Measurements from ENCODE around the gene RPTOR. TPM values are rescaled to one million over a fixed set of nuclear protein-coding genes. Genes with fewer than 3 reads are reported as not detected.

The RPTOR gene
- total RNA-seq, 6 donors from 2014 or later, result 26.8 to 109 (median 36.8) TPM

- Histone ChIP-seq H3K9me3 (no peaks in the 10 kb centered on the region), H3K36me3 (no peaks in the 10 kb centered on the region), H3K4me1 (peaks cover 0 to 5% (median 2%) of the 10 kb centered on the region in 4 donors), H3K27ac (no peak overlapping the region), H3K4me3 (no peak overlapping the region), H3K27me3 (no peaks in the 10 kb centered on the region)
- DNase-seq (no peak), ATAC-seq (ENCODE audit: low FRiP score in 2 of 2) (no peak)
- TF ChIP-seq POLR2AphosphoS5 (IDR thresholded peaks at IDR 0.05), result no peak
- TF ChIP-seq, protein P1, sequence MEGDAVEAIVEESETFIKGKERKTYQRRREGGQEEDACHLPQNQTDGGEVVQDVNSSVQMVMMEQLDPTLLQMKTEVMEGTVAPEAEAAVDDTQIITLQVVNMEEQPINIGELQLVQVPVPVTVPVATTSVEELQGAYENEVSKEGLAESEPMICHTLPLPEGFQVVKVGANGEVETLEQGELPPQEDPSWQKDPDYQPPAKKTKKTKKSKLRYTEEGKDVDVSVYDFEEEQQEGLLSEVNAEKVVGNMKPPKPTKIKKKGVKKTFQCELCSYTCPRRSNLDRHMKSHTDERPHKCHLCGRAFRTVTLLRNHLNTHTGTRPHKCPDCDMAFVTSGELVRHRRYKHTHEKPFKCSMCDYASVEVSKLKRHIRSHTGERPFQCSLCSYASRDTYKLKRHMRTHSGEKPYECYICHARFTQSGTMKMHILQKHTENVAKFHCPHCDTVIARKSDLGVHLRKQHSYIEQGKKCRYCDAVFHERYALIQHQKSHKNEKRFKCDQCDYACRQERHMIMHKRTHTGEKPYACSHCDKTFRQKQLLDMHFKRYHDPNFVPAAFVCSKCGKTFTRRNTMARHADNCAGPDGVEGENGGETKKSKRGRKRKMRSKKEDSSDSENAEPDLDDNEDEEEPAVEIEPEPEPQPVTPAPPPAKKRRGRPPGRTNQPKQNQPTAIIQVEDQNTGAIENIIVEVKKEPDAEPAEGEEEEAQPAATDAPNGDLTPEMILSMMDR (IDR thresholded peaks at IDR 0.05), result no peak
- no peak for TF ChIP-seq POLR2A (IDR thresholded peaks at IDR 0.05)
- TF ChIP-seq EP300 (IDR thresholded peaks at IDR 0.05), result no peak
- WGBS, 2 donors, result 68 to 74% methylated on average over 6 of the region's 6 CpGs
Observed at GRCh38 chr17:80768389-80768788, 223.8 kb downstream of the RPTOR start.

- 94 to 96% methylated on average over 10 of the region's 10 CpGs for WGBS, 2 donors
- Histone ChIP-seq H3K4me1 (peaks cover 0 to 10% (median 3%) of the 10 kb centered on the region in 4 donors), H3K27ac (no peak overlapping the region), H3K9me3 (no peaks in the 10 kb centered on the region), H3K4me3 (no peak overlapping the region), H3K36me3 (no peaks in the 10 kb centered on the region), H3K27me3 (no peaks in the 10 kb centered on the region)
- ATAC-seq (ENCODE audit: low FRiP score in 2 of 2) (no peak), DNase-seq (no peak)
- TF ChIP-seq POLR2AphosphoS5 (IDR thresholded peaks at IDR 0.05) (no peak), POLR2A (IDR thresholded peaks at IDR 0.05) (no peak), EP300 (IDR thresholded peaks at IDR 0.05) (no peak)
- TF ChIP-seq, protein P1 (IDR thresholded peaks at IDR 0.05), result no peak
Observed at GRCh38 chr17:80768936-80769335, 224.3 kb downstream of the RPTOR start.

GRCh38 chr17:80769516-80769915, 224.9 kb downstream of the RPTOR start:
- no peaks in the 10 kb centered on the region for H3K27me3 ChIP-seq
- peaks cover 0 to 15% (median 3%) of the 10 kb centered on the region in 4 donors for H3K4me1 ChIP-seq
- no peak for DNase-seq
- no peak for ATAC-seq (ENCODE audit: low FRiP score in 2 of 2)
- WGBS, 2 donors, result 89 to 100% methylated on average over 10 of the region's 10 CpGs
- peaks cover 0 to 3% (median under 1%) of the 10 kb centered on the region in 4 donors for H3K36me3 ChIP-seq
- H3K9me3 ChIP-seq, result no peaks in the 10 kb centered on the region
- TF ChIP-seq POLR2A (IDR thresholded peaks at IDR 0.05) (no peak), POLR2AphosphoS5 (IDR thresholded peaks at IDR 0.05) (no peak), EP300 (IDR thresholded peaks at IDR 0.05) (no peak)
- TF ChIP-seq, protein P1 (IDR thresholded peaks at IDR 0.05), result no peak
- no peak overlapping the region for H3K27ac ChIP-seq
- H3K4me3 ChIP-seq, result no peak overlapping the region

DNA sequence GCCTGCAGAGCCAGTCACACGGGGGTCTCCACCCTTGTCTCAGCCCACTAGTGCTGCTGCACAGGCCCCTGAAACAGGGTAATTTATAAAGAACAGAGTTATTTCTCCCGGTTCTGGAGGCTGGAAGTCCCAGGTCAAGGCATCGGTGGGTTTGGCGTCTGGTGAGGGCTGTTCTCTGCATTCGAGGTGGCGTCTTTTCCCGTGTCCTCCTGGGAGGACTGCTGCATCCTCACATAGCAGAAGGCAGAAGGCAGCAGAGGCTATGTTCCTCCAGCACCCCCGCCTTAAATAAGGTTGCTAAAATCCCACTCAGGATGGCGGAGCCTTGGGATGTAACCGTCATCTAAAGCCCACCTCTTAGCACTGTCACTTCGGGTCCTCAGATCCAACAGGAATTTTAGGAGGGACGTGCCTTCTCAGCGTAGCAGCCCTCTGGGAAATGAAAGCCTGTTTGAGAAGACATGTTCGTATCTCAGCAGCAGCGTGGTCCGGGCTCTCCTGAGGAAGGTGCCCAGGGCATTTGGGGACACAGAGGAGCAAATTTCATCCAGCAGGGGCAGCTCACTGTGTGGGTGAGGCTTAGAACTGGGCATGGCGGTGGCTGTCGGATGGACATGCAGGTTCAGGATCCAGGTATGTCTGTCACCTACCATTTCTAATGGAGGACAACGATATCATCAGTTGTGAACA, 225.4 kb downstream of the RPTOR start:
- H3K4me1 ChIP-seq, result peaks cover 0 to 15% (median 3%) of the 10 kb centered on the region in 4 donors
- WGBS, 2 donors, result 91 to 93% methylated on average over 19 of the region's 19 CpGs
- H3K27me3 ChIP-seq, result no peaks in the 10 kb centered on the region
- no peak overlapping the region for H3K27ac ChIP-seq
- no peaks in the 10 kb centered on the region for H3K9me3 ChIP-seq
- H3K4me3 ChIP-seq, result no peak overlapping the region
- peaks cover 0 to 4% (median 1%) of the 10 kb centered on the region in 4 donors for H3K36me3 ChIP-seq
- no peak for ATAC-seq (ENCODE audit: low FRiP score in 2 of 2)
- DNase-seq, result no peak
- TF ChIP-seq, protein P1 (IDR thresholded peaks at IDR 0.05), result no peak
- TF ChIP-seq POLR2A (IDR thresholded peaks at IDR 0.05) (no peak), EP300 (IDR thresholded peaks at IDR 0.05) (no peak), POLR2AphosphoS5 (IDR thresholded peaks at IDR 0.05) (no peak)

Measured in upper lobe of left lung (tissue), 6 donors.